Mononuclear cell (primary cell): Measurements from ENCODE around the gene MYO1H. TPM values are rescaled to one million over a fixed set of nuclear protein-coding genes. Genes with fewer than 3 reads are reported as not detected.

Experiments
- H3K27me3 ChIP-seq: 2 replicates; pipeline ENCODE4 v1.6.0; 2011; ENCODE audit warnings: low read length, control low read depth; ENCODE audit not compliant: insufficient read depth
- H3K4me1 ChIP-seq: 2 replicates; pipeline ENCODE4 v1.5.1; 2011; ENCODE audit warnings: mild to moderate bottlenecking, low read length, control low read depth; ENCODE audit not compliant: insufficient read depth
- H3K4me3 ChIP-seq: 2 replicates; pipeline ENCODE4 v1.5.1; 2011; ENCODE audit warnings: mild to moderate bottlenecking, low read length, moderate library complexity
- H3K9me3 ChIP-seq: 2 replicates; pipeline ENCODE4 v1.5.1; 2011; ENCODE audit warnings: low read depth, mild to moderate bottlenecking, control low read depth, low read length
- total RNA-seq: library from RNA; depleted of rRNA; stranded (reverse); fragments of >200 nt; gene quantifications from one replicate; pipeline ENCODE4 v1.2.3, GENCODE V29; 2012

The MYO1H gene
- total RNA-seq, 1 donor, result under 0.01 TPM

DNA sequence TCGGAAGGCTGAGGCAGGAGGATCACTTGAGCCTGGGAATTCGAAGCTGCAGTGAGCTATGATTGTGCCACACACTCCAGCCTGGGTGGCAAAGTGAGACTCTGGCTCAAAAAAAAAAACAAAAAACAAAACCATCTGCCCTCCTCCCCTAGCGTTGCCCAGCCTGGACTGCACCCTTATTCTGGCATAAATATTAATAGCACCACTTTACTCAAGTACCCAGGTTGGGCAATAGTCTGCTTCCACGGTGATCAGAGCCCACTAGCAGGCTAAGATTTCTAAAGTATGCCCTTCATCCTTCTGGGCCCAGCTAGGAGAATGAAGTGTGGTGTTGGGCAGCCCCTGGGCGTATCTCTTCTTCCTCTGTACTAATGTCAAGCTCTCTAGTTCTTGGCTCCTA, 96.1 kb downstream of the MYO1H start:
- Histone ChIP-seq H3K27me3 (no peaks in the 10 kb centered on the region), H3K9me3 (no peaks in the 10 kb centered on the region), H3K4me3 (no peak overlapping the region), H3K4me1 (no peaks in the 10 kb centered on the region)

GRCh38 chr12:109444259-109444658, 96.6 kb downstream of the MYO1H start:
- Histone ChIP-seq H3K4me1 (no peaks in the 10 kb centered on the region), H3K4me3 (no peak overlapping the region), H3K27me3 (no peaks in the 10 kb centered on the region), H3K9me3 (no peaks in the 10 kb centered on the region)

DNA sequence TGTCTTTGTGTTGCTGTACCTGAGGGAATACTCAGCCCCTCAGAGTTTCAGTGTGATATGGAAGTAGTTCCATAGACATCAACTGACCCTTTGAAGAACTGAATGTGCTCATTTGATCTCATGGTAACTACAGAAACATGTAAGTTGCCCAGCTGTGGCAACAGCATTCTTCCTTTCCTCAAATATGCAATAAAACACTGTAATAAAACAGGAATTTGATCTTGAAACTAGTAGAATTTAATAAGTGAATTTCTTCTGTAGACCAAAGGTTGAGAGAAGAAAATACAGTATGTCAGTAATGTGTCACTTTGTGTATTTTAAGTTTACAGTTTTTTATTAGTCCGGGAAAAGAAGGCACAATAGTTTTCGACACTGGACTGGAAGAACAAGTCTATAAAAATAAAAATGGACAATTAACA, 97.5 kb downstream of the MYO1H start:
- H3K4me1 ChIP-seq, result peaks cover under 1% of the 10 kb centered on the region
- H3K27me3 ChIP-seq, result no peaks in the 10 kb centered on the region
- H3K4me3 ChIP-seq, result no peak overlapping the region
- no peaks in the 10 kb centered on the region for H3K9me3 ChIP-seq

GRCh38 chr12:109446869-109447268, 99.2 kb downstream of the MYO1H start:
- H3K4me3 ChIP-seq, result no peak overlapping the region
- H3K27me3 ChIP-seq, result no peaks in the 10 kb centered on the region
- no peaks in the 10 kb centered on the region for H3K9me3 ChIP-seq
- peaks cover 13% of the 10 kb centered on the region for H3K4me1 ChIP-seq

GRCh38 chr12:109447482-109447881, 99.8 kb downstream of the MYO1H start:
- no peaks in the 10 kb centered on the region for H3K27me3 ChIP-seq
- H3K4me3 ChIP-seq, result no peak overlapping the region
- H3K9me3 ChIP-seq, result no peaks in the 10 kb centered on the region
- peaks cover 13% of the 10 kb centered on the region for H3K4me1 ChIP-seq

DNA sequence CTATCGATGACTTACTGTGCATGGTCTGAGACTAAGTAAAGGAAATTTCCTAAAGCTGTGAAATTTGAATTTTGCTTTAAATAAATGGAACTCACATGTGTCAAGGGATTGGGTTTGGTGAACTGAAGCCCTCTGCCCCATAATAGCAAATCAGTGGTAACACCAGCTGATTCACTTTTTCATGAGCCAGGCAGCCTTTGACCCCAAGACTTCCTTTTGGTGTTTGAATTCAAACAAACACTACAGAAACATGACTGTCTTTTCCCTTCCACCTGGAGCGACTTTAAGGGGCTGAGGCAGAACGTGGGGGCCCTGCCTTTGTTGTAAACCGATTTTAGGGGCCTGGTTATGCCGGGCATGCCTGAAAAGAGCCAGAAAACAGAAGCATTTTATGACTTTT, 100.6 kb downstream of the MYO1H start:
- H3K27me3 ChIP-seq, result no peaks in the 10 kb centered on the region
- H3K4me1 ChIP-seq, result peaks cover 13% of the 10 kb centered on the region

DNA sequence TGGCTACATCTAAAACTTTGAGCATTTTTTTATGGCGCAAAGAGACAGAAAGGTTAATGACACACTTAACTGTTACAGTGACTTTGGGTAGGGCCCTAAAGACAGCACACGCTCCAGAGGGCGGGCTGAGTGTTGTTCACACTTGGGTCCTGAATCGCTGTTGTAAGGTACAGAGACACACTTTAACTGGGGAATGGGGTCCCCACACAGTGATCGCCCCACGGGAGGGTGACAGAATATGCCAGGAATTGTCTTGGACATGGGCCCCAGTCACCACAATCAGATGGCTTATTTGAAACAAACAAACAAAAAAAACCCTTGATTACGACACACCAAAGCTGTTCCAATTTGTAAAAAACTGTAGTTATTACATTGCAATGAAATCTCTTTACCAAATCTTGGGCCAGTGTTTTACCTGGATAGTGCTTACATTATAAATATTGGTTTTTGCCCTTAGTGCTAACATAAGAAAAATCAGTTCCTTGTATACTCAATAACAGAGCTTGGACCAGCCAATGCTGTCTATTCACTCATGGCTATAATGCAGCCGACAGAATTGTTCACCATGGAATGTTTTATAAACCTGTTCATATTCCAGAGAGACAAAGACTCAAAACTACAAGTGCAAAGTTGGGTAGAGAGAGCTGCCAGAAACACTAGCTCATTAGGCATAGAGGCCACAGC, 101.1 kb downstream of the MYO1H start:
- Histone ChIP-seq H3K4me1 (peaks cover 13% of the 10 kb centered on the region), H3K4me3 (no peak overlapping the region), H3K9me3 (no peaks in the 10 kb centered on the region), H3K27me3 (no peaks in the 10 kb centered on the region)

More for the DNA sequence above, 100.6 kb downstream of the MYO1H start:
- Histone ChIP-seq H3K9me3 (no peaks in the 10 kb centered on the region), H3K4me3 (no peak overlapping the region)

- no peaks in the 10 kb centered on the region for H3K9me3 ChIP-seq
- H3K4me1 ChIP-seq, result peaks cover 13% of the 10 kb centered on the region
- no peaks in the 10 kb centered on the region for H3K27me3 ChIP-seq
- H3K4me3 ChIP-seq, result no peak overlapping the region
Observed at GRCh38 chr12:109449845-109450532, 102.3 kb downstream of the MYO1H start.

- Histone ChIP-seq H3K4me3 (no peak overlapping the region), H3K4me1 (peaks cover 13% of the 10 kb centered on the region), H3K9me3 (no peaks in the 10 kb centered on the region), H3K27me3 (no peaks in the 10 kb centered on the region)
Observed at GRCh38 chr12:109450980-109451379, 103.3 kb downstream of the MYO1H start.

GRCh38 chr12:109451400-109451799, 103.7 kb downstream of the MYO1H start:
- no peaks in the 10 kb centered on the region for H3K9me3 ChIP-seq
- no peak overlapping the region for H3K4me3 ChIP-seq
- no peaks in the 10 kb centered on the region for H3K27me3 ChIP-seq
- peaks cover 13% of the 10 kb centered on the region for H3K4me1 ChIP-seq

GRCh38 chr12:109452489-109452888, 104.8 kb downstream of the MYO1H start:
- peaks cover 13% of the 10 kb centered on the region for H3K4me1 ChIP-seq

GRCh38 chr12:109455706-109456105, 108.0 kb downstream of the MYO1H start:
- no peaks in the 10 kb centered on the region for H3K9me3 ChIP-seq
- H3K4me3 ChIP-seq, result no peak overlapping the region
- H3K27me3 ChIP-seq, result no peaks in the 10 kb centered on the region
- peaks cover 16% of the 10 kb centered on the region for H3K4me1 ChIP-seq

More at GRCh38 chr12:109452489-109452888, 104.8 kb downstream of the MYO1H start:
- Histone ChIP-seq H3K4me3 (no peak overlapping the region), H3K9me3 (no peaks in the 10 kb centered on the region), H3K27me3 (no peaks in the 10 kb centered on the region)

- Histone ChIP-seq H3K4me1 (peaks cover 31% of the 10 kb centered on the region), H3K4me3 (no peak overlapping the region), H3K27me3 (no peaks in the 10 kb centered on the region), H3K9me3 (no peaks in the 10 kb centered on the region)
Observed at GRCh38 chr12:109458086-109458485, 110.4 kb downstream of the MYO1H start.

GRCh38 chr12:109458771-109459208, 111.1 kb downstream of the MYO1H start:
- no peaks in the 10 kb centered on the region for H3K27me3 ChIP-seq
- H3K4me1 ChIP-seq, result peaks cover 38% of the 10 kb centered on the region
- no peaks in the 10 kb centered on the region for H3K9me3 ChIP-seq
- H3K4me3 ChIP-seq, result no peak overlapping the region

DNA sequence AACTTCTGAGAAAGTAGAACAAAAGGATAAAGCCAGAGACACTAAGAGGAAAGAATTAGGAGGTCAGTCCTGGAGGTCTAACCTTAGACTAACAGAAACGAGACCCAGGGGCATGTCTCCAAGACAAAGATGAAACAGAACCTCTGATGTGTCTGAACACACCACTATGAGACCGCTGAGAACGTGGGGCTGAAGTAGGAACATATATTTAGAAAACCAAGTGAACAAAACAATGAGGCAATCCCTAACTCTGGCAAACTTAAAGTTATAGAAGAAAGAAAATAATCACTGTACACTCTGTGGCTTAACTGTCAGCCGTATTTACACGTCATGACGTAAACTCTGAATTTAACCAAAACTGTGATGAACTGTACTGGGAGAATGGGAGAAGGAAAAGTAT, 111.5 kb downstream of the MYO1H start:
- Histone ChIP-seq H3K4me3 (no peak overlapping the region), H3K9me3 (no peaks in the 10 kb centered on the region), H3K27me3 (no peaks in the 10 kb centered on the region), H3K4me1 (peaks cover 42% of the 10 kb centered on the region)

- Histone ChIP-seq H3K4me1 (peaks cover 42% of the 10 kb centered on the region), H3K9me3 (no peaks in the 10 kb centered on the region), H3K4me3 (no peak overlapping the region), H3K27me3 (no peaks in the 10 kb centered on the region)
Observed at GRCh38 chr12:109460538-109460937, 112.8 kb downstream of the MYO1H start.
